AG08395 (cell line): ENCODE data around the gene SMIM38.
A peak's percentile ranks its signal among the peaks of the same experiment; 100 is the strongest.

Experiments
- DNase-seq: peaks from one replicate; pipeline ENCODE4 v3.0.0; 2012; ENCODE audit warnings: mixed read lengths, low spot score

SMIM38 gene

DNA sequence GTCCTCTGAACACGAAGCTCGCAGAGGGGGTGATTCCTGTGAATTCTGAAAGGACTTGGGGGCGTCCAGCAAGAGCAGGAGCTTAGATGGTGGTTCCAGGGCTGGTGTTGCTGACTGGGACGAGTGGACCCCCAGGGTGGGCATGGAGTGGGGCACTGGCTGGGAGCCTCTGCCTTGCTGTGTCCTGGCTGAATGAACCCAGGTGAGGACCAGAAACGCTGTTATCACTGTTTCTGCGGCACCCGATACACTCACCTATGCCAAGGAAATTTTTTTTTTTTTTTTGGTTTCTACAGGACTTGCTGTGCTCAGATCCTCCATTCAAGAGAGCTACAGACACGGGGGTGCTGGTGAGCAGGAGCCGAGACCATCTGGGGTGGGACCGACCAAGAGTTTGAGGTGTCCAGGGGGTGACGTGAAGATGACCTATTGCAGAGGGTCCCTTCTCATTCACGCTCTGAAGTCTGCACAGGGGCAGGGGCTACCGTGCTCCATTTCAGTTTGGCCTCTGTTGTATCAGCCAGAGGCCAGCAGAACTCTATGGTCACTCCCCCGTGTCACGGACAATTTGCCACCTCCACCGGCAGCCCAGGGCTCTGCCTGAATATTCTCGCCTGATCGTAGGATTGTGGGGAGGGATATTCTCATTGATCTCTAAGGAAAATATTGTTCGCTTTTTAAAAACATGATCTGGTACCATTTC is 3.6 kb downstream of the SMIM38 start:
- no peak for DNase-seq

DNA sequence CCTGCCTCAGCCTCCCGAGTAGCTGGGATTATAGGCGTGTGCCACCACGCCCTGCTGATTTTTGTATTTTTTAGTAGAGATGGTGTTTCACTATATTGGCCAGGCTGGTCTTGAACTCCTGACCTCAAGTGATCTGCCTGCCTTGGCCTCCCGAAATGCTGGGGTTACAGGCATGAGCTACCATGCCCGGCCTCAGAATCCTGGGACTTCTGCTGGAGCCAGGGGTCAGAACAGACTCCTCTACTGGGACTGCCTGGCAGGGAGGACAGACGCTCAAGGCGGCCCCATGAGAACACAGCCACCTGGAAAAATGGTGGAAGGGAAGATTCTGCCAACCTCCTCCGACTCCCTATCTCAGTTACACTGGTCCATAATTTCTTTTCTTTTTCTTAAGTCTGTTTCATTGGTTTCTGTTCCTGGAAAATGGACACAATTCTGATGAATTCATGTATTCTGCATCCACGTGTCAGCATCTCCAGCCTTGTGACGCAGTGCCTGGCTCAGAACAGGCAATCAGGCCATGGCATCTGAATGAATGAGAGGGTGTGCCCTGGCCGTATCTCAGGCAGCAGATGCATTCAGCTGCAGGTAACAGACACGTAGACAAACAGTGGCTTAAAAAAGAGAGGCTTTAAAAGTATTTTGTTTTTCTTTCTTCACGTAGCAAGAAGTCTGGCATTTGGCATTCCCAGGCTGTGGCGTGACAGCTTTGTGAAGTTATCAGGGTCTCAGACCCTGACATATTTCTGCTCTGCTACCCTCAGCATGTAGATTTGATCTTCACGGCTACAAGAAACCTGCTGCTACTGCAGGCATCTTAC is 4.8 kb downstream of the SMIM38 start:
- DNase-seq, result no peak

DNA sequence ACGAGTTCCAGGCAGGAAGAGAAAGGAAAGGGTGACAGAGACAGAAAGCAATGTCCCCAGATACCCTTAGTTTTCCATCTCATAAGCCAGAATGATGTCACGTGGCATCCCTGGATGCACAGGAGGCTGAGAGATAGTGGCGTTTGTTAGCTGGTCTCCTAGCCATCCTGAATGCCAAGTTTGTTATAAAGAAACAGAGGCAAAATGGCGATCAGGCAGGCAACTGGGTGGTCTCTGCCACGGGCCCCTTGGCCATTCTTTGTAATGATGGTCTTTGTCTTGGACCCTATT is 5.3 kb downstream of the SMIM38 start:
- no peak for DNase-seq

DNA sequence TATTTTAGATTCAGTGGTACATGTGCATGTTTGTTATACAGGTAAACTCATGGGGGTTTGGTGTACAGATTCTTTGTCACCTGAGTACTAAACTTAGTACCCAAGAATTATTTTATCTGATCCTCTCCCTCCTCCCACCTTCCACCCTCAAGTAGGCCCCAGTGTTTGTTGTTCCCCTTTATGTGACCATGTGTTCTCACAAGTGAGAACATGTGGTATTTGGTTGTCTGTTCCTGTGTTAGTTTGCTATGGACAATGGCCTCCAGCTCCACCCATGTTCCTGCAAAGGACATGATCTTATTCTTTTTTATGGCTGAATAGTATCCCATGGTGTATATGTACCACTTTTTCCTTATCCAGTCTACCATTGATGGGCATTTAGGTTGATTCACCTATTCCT is 6.8 kb downstream of the SMIM38 start:
- no peak for DNase-seq

DNA sequence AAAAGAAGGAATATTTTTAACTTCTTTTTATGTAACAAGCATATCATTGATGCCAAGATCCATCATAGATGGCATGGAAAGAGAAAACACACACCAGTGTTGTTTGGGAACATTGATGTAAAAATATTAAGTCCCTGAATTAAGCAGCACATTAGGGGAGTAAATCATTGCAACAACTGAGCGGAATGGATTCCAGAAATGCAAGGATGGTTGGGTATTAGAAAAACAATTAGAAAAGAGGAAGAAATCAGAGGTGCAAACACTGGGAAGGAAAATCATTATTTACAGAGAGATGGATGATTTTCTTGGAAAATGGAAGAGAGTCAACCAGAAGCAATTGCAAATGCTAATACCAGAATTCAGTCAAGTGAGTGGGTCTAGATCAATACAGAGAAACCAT is 8.1 kb downstream of the SMIM38 start:
- DNase-seq, result no peak

DNA sequence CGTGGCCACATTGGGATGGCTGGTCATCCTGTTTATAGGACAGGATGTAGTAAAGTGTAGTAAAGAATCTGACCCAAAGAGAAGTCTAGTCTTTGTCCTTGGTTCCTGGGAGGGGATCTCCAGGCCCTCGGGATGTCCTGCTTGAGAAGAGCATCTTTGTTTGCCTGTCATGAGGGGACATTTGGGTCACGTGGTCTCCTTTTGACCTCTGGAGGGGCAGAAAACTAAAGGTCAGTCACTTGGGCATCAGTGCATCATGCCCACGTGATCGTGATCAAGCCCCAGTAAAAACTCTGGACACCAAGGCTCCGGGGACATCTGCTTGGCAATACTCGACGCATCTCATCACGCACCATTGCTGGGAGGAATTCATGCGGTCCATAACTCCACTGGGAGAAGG is 9.1 kb downstream of the SMIM38 start:
- DNase-seq, result no peak

DNA sequence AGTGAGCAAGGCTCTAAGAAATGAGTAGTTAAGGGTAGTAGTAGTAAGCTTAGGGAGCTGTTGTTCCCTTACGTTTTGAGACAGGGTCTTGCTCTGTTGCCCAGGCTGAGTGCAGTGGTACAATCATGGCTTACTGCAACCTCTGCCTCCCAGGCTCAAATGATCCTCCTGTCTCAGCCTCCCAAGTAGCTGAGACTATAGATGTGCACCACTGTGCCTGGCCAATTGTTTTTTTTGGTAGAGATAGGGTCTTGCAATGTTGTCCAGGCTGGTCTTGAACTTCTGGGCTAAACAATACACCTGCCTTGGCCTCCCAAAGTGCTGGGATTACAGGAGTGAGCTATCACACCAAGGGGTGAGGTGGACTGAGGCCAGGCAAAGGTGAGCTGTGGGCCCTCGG is 10.0 kb downstream of the SMIM38 start:
- DNase-seq, result no peak

DNA sequence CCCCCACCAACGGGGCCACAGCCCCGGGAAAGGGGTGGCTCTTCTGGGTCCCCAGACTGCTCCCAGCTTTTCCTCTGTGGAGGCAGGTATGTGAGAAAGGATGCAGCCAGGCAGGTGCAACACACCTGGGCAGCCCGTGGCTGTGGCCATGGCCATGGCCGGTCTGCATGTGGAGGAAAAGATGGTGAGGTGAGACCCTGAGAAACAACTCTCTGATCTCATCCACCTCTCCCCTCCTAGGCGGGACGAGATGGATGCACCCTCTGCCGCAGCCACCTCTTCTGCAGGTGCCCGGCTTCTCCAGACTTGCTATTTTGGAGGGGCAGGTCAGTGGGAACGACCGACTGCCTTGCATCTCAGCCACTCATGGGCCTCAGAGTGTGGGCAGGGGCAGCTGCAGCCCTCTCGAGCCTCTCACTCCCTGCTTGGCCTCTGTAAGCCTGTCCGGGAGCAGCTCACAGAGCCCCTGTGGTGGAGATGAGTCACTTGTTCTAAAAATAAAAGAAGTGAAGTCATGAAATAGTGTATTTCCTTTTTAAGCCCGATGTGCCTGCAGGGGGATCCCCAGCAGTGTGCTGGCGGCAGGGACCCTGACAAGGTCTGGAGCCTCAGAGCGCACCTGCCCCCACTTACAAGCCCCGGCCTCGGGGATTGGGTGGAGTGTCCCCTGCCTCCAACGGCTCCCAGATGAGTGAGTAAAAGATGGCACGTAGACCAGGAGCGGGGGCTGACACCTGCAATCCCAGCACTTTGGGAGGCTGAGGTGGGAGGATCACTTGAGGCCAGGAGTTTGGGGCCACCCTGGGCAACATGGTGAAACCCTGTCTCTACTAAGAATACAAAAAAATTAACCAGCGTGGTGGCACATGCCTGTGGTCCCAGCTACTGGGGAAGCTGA is 10.7 kb downstream of the SMIM38 start:
- DNase-seq, result peak; percentile 94

DNA sequence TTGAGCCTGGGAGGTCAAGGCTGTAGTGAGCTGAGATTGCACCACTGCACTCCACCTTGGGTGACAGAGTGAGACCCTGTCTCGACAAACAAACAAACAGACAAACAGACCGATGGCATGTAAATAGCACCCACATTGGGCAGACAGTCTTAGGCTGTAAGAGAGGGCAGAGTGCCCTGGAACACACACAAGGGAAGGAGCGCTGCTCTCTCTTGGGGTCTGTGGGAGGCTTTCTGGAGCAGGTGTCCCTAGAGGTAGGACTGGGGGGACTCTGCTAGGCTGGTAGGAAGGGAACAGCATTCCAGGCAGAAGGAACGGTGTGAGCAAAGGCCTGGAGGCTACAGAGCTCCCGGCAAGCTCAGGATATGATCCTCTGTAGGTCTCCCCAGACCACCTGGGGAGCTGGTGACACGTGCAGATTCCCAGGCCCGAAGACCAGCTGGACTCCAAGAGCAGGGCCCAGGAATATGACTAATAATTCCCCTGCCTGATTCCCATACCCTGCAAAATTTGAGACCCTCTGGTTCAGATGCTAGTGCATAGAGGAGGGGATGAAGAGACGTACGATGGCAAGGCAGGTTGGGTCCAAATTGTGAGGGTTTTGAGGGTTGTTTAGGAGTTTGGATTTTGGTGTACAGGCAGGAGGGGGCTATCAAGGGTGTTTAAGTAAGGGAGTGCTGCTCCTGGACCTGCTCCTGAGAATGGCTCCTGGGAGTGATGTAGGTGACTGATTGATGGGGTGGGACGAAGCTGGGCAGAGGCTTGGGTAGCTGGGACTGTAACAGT is 11.6 kb downstream of the SMIM38 start:
- no peak for DNase-seq

DNA sequence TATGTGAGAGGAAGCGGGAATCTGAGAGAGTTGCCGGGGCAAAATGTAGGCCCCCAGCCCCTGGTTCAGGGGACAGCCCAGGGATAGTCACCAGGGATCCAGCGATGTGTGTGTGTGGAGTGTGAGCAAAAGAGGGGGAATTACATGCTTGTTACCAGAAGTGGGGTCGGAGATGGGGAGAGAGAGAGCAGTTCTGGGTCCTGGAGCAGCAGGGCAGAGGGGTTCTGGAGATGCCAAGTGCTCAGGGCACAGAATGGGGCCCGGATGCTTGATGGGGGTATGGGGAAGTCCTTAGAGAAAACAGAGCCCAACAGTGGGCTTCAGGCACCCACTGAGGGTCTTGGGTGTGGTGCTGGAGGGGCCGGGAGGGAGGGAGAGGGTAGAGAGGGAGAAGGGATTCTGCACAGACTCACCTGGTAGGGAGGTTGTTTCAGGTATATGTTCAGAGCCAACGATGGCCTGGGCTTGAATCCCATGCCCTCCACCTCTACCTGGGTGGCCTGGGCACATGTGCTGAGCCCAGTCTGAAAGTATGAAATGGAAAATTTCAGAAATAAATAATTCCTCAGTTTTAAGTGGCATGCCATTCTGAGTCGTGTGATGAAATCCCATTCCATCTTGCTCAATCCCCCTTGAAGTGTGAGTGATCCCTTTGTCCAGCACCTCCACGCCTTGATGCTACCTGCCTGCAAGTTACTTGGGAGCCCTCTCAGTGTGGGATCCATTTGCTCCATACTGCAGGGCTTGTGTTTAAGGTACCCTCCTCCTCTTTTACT is 12.4 kb downstream of the SMIM38 start:
- no peak for DNase-seq

DNA sequence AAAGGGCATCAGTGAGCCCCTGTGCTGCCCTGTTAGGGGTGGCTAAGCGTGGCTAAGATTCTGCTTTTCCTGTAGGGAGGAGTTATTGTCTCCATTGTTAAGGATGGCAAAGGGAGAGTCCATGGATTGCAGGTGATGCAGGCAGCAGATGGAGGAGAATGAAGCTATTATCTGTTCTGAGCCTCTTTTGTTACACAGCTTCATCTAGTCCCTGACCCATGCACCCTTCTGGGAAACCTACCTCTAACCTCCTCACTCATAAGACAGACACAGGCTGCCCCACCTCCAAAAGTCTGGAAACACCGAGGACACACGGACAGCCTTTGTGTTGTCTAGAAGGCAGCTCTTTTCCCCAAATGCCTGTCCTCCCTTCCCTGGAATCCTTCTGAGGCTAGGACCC is 13.7 kb downstream of the SMIM38 start:
- no peak for DNase-seq

DNA sequence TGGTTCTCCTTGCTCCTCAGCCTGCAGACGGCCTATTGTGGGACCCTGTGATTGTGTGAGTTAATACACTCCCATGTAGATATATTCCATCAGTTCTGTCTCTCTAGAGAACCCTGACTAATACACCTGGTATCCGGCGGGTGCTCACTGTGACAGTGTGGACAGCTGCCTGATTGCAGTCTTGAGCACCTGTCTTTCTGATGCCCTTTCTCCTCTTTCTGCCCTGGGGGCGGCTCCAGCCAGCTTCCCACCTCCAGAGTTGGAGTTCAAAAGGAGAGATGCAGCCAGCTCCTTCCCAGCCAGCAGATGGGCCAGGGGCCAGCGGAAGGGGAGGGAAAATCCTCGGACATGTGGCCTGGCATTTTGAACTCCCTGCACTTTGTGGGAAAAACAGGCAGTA is 15.0 kb downstream of the SMIM38 start:
- DNase-seq, result no peak

DNA sequence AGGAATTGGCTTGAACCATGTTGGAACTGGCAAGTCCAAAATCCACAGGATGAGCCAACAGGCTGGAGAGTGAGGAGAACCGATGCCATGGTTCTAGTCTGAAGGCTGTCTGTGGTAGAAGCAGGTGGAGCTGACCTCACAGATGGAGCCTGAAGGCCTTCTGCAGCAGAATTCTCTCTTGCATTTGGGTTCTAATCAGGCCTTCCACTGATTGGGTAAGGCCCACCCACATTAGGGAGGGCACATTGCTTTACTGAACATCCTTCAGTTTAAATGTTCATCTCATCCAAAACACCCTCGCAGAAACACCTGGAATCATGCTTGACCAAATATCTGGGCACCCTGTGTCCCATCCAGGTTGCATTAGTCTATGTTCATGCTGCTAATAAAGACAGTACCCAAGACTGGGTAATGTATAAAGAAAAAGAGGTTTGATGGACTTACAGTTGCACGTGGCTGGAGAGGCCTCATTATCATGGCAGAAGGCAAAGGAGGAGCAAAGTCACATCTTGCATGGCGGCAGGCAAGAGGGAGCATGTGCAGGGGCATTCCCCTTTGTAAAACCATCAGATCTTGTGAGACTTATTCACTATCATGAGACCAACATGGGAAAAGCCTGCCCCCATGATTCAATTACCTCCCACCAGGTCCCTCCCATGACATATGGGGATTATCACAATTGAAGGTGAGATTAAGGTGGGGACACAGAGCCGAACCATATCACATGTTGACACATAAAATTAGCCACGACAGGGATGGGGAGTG is 15.9 kb downstream of the SMIM38 start:
- no peak for DNase-seq

DNA sequence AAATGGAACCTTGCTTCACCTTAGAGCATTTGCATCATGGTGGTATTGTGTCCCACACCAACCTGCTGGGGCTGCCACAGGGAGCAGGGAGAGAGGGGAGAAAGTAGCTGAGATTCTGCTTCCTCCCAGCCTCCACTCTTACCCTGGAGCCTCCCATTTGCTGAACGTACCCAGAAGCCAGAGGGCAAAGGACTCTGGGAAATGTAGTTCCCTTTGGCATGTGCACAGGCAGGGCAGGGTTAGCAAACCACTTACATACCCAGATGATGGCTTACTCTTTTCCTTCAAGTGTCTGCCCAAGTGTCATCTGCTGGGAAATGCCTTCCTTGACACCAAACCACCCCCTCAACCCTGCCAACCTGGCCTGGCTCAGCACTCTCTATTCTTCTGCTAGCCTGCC is 16.9 kb downstream of the SMIM38 start:
- DNase-seq, result no peak

DNA sequence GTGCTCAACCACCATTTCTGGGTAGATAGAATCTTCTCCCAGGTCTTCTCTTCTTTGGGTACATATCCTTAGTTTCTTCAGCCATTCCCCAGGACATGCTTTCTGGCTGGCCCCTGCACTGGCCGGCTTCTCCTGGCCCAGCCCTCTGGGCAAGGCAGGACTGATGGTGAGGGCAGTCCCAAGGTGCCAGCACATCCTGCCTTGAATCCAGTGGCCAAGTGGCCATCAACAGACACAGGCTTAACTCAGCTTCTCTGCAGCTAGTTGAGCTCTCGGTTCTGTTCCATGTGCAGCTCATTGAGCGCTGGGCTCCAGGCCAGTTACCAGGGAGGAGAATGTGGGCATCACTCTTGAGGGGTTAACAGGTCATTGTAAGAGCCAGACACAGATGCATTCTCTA is 17.6 kb downstream of the SMIM38 start:
- no peak for DNase-seq

DNA sequence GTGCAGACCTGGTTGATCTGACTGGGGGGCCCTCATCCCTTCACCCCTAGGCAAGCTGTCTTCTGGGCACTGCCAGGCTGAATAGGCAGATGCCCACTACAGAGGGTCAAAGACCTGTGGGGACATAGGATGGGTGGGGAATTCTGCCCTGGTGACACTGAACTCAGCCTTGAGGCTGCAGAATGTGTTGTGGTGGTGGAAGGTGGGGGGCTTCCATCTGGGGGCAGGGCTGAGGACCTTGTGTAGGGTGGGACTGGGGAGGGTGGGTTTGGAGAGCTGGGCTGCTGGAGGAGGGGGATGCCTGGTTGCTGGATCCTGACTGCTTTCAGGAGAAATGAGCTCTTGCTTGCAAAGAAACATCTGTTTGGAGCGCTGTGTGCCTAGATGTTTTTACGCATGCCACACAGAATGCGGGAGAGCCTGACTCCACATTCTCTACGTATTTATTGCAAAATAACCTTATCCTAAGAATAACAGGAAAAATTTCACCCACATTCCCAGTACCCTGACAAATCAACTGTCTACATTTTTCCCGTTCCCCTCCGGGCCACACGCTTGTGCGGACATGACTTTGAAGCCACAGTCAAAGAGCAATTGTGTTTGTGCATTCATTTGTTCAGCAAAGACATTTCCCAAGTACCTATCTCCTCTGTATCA is 18.3 kb downstream of the SMIM38 start:
- no peak for DNase-seq

DNA sequence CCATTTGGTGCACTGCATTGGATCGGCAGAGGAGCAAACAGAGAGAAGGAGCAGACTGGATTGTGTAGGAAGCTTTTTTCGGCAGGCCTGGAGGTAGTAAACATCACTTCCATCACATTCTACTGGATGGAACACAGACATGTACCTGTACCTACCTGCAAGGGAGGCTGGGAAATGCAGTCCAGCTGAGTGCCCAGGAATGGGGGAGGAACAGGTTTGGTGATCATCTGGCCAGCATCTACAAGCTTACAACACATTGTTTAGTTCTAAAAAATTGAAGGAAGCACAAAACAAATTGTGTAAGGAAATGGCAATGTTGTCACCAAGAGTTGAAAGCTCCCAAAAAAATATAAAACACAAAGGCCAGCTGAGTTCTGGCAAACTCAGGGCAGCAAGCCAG is 19.1 kb downstream of the SMIM38 start:
- no peak for DNase-seq

DNA sequence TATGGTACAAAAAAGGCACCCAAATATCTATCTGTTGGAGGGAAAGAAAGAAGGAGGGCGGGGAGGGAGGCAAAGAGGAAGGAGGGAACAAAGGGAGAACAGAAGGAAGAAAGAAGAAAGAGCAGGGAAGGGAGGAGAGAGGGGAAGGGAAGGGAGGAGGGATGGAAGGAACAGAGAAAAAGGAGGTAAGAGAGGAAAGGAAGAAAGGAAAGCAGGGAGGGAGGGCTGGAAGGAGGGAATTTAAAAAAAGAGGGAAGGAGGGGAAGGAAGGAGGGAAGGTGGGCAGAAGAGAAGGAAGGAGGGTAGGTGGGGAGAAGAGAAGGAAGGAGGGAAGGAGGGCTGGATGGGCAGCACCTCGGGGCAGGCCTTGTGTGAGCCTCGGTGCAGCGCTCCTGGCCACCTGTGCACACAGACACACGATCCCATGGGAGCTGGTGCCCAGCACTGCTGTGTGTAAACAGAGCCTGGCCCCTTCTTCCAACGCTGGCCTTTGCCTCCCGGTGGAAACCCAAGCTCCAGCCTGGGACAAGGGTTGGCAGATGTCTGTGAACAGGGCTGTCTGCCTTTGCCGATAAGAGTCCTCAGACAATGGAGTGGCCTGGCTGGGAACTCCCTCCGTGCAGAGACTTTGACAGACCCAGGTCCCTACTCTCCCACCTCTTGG is 23.2 kb downstream of the SMIM38 start:
- no peak for DNase-seq

DNA sequence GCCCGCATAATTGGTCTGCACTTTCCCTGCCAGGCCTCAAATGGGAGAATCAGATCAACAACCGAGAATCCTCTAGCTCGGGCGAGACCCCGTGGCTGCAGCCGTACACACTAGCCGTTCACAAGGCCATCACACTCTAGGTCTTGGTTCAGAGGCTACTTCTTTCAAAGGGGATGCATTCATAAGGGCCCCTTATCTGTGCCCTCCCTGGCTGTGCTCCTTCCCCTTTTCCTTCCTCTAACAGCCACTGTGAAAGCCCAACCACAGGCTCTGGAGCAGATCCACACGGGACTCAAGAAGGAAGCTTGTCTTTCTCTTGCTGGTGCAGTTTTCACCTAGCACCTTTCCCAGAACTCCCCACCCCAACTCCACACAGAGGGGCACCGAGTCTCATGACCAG is 24.5 kb downstream of the SMIM38 start:
- no peak for DNase-seq

DNA sequence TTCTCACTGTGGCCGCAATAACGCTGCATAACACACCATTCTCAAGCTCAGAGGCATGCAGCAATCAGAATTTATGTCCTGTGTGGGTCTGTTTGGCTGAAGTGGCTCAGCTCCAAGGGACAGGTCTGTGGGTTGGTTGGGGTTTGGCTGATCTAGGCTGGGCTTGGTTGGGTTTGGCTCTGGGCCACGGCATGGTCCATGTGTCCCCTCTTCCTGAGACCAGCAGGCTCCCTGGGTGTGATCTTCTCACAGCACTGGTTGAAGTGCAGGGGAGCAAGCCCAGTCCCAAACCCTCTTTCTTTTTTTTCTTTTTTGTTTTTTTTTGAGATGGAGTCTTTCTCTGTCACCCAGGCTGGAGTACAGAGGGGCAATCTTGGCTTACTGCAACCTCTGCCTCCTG is 25.0 kb downstream of the SMIM38 start:
- DNase-seq, result no peak
